HepG2 (cell line): ENCODE data around the gene ZNF485. TPM values are rescaled to one million over a fixed set of nuclear protein-coding genes. Genes with fewer than 3 reads are reported as not detected.

Experiments
- KLF16 ChIP-seq, 2 experiments: sonication (generic) in 1 of 2; formaldehyde crosslinking in 1 of 2; IDR thresholded peaks; 2 replicates each; pipeline versions ENCODE4 v1.6.1 to v1.8.0; 2016 to 2023; ENCODE audit warnings: missing genetic modification reagents in 2 of 2, missing compliant biosample characterization in 1 of 2
- NR2C2 ChIP-seq: sonication (generic); formaldehyde crosslinking; IDR thresholded peaks from 2 replicates; pipeline ENCODE4 v1.4.0; 2020; ENCODE audit warnings: missing genetic modification reagents, mild to moderate bottlenecking, moderate library complexity, borderline replicate concordance
- SETDB1 ChIP-seq: sonication (generic); formaldehyde crosslinking; IDR thresholded peaks from 2 replicates; pipeline ENCODE4 v1.5.1; 2020; ENCODE audit warnings: missing genetic modification reagents, mild to moderate bottlenecking, borderline replicate concordance
- TOE1 ChIP-seq: sonication (generic); formaldehyde crosslinking; IDR thresholded peaks from 2 replicates; pipeline ENCODE4 v1.4.0; 2020; ENCODE audit warnings: mild to moderate bottlenecking, missing genetic modification reagents
- ZEB1 ChIP-seq: IDR thresholded peaks from 2 replicates; pipeline ENCODE4 v1.6.1; 2012; ENCODE audit warnings: mild to moderate bottlenecking, low read depth, inconsistent platforms; ENCODE audit not compliant: insufficient replicate concordance
- ZFP1 ChIP-seq: IDR thresholded peaks from 2 replicates; pipeline ENCODE4 v1.6.1; 2016
- polyA plus RNA-seq, 8 experiments: library from polyadenylated mRNA; depleted of rRNA in 3 of 8; stranded (reverse) in 7 of 8; unstranded in 1 of 8; fragments of >200 nt; fragmentation: Illumina TruSeq in 4 of 8; extraction: Trizol in 4 of 8; gene quantifications; 2 replicates each; pipeline versions ENCODE4 v1.2.1 to v1.2.3, GENCODE V29; 2011 to 2016; ENCODE audit warnings: low read depth in 4 of 8, missing spikeins in 1 of 8, mixed read lengths in 1 of 8; ENCODE audit not compliant: insufficient read depth in 1 of 8
- total RNA-seq, 5 experiments: library from RNA; depleted of rRNA; stranded (reverse); fragments of >200 nt; fragmentation: Illumina TruSeq; extraction: Trizol; gene quantifications; 2 replicates each; pipeline ENCODE4 v1.2.3, GENCODE V29; 2016; ENCODE audit warnings: low read depth in 1 of 5
- TF ChIP-seq, protein P1 (sequence below): sonication (generic); formaldehyde crosslinking; IDR thresholded peaks from one replicate; pipeline ENCODE4 v1.5.1; 2020; ENCODE audit warnings: mild to moderate bottlenecking, missing genetic modification reagents; ENCODE audit errors: not compliant biosample characterization
- TF ChIP-seq, protein P2 (sequence below): sonication (generic); formaldehyde crosslinking; IDR thresholded peaks from 2 replicates; pipeline ENCODE4 v1.5.0; 2020; ENCODE audit warnings: mild to moderate bottlenecking, missing genetic modification reagents, moderate library complexity

ZNF485 gene
- total and polyA plus RNA-seq, 2 of the 13 experiments (the other 11 are each of a cell fraction or from before 2014, with no cell fraction given): 1.4 to 3.3 TPM

DNA sequence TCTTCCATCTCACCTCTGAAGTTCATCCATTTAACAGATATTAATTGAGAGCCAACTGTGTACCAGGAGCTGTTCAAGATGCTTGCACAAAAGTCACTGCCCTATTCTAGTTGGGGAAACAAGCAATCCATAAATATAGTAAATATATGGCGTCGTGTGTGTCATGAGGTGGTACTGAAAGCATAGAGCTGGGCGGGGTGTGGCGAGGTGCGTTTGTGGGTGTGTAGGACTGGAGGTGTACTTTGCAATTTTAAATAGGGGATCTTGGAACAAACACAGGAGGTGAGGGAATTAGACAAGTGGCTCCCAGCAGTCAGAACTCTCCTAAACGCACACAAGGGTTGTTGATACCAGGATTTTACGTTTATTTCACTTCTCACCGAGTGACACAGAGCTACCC, 31.3 kb upstream of the ZNF485 start (continued):
- TF ChIP-seq, protein P1, sequence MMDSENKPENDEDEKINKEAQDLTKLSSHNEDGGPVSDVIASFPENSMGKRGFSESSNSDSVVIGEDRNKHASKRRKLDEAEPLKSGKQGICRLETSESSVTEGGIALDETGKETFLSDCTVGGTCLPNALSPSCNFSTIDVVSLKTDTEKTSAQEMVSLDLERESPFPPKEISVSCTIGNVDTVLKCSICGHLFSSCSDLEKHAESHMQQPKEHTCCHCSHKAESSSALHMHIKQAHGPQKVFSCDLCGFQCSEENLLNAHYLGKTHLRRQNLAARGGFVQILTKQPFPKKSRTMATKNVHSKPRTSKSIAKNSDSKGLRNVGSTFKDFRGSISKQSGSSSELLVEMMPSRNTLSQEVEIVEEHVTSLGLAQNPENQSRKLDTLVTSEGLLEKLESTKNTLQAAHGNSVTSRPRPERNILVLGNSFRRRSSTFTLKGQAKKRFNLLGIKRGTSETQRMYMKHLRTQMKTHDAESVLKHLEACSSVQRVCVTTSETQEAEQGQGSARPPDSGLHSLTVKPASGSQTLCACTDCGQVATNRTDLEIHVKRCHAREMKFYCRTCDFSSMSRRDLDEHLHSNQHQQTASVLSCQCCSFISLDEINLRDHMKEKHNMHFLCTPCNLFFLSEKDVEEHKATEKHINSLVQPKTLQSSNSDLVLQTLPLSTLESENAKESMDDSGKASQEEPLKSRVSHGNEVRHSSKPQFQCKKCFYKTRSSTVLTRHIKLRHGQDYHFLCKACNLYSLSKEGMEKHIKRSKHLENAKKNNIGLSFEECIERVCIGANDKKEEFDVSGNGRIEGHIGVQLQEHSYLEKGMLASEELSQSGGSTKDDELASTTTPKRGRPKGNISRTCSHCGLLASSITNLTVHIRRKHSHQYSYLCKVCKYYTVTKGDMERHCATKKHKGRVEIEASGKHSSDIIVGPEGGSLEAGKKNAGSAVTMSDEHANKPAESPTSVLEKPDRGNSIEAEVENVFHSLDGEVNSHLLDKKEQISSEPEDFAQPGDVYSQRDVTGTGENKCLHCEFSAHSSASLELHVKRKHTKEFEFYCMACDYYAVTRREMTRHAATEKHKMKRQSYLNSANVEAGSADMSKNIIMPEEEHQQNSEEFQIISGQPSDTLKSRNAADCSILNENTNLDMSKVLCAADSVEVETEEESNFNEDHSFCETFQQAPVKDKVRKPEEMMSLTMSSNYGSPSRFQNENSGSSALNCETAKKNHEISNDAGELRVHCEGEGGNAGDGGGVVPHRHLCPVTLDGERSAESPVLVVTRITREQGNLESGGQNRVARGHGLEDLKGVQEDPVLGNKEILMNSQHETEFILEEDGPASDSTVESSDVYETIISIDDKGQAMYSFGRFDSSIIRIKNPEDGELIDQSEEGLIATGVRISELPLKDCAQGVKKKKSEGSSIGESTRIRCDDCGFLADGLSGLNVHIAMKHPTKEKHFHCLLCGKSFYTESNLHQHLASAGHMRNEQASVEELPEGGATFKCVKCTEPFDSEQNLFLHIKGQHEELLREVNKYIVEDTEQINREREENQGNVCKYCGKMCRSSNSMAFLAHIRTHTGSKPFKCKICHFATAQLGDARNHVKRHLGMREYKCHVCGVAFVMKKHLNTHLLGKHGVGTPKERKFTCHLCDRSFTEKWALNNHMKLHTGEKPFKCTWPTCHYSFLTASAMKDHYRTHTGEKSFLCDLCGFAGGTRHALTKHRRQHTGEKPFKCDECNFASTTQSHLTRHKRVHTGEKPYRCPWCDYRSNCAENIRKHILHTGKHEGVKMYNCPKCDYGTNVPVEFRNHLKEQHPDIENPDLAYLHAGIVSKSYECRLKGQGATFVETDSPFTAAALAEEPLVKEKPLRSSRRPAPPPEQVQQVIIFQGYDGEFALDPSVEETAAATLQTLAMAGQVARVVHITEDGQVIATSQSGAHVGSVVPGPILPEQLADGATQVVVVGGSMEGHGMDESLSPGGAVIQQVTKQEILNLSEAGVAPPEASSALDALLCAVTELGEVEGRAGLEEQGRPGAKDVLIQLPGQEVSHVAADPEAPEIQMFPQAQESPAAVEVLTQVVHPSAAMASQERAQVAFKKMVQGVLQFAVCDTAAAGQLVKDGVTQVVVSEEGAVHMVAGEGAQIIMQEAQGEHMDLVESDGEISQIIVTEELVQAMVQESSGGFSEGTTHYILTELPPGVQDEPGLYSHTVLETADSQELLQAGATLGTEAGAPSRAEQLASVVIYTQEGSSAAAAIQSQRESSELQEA (CRISPR knock-in tag): no peak
- TF ChIP-seq ZEB1 (no peak), ZFP1 (CRISPR knock-in tag) (no peak), NR2C2 (no peak), TOE1 (CRISPR knock-in tag) (no peak), SETDB1 (CRISPR knock-in tag) (no peak), KLF16 (CRISPR knock-in tag; IDR thresholded peaks at IDR 0.05) (no peak)
- TF ChIP-seq, protein P2, sequence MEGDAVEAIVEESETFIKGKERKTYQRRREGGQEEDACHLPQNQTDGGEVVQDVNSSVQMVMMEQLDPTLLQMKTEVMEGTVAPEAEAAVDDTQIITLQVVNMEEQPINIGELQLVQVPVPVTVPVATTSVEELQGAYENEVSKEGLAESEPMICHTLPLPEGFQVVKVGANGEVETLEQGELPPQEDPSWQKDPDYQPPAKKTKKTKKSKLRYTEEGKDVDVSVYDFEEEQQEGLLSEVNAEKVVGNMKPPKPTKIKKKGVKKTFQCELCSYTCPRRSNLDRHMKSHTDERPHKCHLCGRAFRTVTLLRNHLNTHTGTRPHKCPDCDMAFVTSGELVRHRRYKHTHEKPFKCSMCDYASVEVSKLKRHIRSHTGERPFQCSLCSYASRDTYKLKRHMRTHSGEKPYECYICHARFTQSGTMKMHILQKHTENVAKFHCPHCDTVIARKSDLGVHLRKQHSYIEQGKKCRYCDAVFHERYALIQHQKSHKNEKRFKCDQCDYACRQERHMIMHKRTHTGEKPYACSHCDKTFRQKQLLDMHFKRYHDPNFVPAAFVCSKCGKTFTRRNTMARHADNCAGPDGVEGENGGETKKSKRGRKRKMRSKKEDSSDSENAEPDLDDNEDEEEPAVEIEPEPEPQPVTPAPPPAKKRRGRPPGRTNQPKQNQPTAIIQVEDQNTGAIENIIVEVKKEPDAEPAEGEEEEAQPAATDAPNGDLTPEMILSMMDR: no peak
